Gastrocnemius medialis (tissue), 4 donors: ENCODE data around the gene WNT16.

Experiments used
- POLR2A ChIP-seq, 2 donors: fragments of 450-650 bp; IDR thresholded peaks; one replicate each; pipeline ENCODE4 v1.6.1; 2017; ENCODE audit warnings: antibody characterized with exemption in 2 of 2, mild to moderate bottlenecking in 2 of 2, moderate library complexity in 2 of 2
- TF ChIP-seq, protein P1 (sequence below), 5 experiments: fragments of 450-650 bp in 3 of 5; fragments of 200-600 bp in 2 of 5; sonication (generic) in 2 of 5; IDR thresholded peaks in 4 of 5; conservative IDR thresholded peaks in 1 of 5; 1 replicate in 4 of 5; 2 replicates in 1 of 5; pipeline ENCODE4 v1.5.1; 2016 to 2019; ENCODE audit warnings: antibody characterized with exemption in 5 of 5, mild to moderate bottlenecking in 3 of 5, moderate library complexity in 3 of 5

DNA sequence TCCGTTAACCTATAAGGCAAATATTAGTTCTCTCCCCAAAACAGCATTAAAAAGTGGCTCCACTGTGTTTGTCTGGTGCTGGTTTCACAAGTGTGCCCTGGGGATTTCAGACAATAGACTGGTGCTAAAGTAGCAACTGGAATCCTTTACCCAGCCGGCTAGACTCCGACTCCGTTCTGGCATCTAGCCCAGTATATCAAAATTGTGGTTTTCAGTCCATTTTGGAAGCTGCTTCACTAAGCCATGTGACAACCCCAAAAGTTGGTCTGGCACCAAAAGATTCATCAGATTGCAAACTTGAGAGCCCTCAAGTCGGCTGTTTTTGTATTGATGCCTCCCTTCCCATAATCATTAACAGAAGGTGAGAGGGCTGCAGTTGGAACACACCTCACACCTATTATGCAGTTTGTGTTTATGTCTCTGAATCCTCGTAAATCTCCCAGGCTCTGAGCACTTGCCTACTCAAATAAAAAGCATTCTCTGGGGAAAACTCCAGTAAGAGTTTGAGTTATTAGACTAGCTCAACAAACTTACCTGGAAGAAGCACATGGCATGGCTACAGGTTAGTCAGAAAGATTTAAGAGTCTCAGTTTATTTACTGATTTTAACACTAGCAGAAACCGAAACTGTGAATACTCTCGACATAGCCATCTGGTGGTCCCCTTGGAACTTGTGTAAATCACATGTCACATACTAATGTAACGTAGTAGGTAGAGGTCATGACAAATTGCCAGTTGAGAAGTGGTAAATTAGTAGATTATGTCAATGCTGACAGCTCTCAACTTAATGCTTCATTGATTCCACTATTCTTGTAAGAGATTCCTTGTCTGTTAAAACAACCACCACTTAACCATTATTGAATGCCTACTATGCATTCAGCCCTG, 14.8 kb upstream of the WNT16 start:
- no peak for TF ChIP-seq POLR2A (IDR thresholded peaks at IDR 0.05)
- TF ChIP-seq, protein P1, sequence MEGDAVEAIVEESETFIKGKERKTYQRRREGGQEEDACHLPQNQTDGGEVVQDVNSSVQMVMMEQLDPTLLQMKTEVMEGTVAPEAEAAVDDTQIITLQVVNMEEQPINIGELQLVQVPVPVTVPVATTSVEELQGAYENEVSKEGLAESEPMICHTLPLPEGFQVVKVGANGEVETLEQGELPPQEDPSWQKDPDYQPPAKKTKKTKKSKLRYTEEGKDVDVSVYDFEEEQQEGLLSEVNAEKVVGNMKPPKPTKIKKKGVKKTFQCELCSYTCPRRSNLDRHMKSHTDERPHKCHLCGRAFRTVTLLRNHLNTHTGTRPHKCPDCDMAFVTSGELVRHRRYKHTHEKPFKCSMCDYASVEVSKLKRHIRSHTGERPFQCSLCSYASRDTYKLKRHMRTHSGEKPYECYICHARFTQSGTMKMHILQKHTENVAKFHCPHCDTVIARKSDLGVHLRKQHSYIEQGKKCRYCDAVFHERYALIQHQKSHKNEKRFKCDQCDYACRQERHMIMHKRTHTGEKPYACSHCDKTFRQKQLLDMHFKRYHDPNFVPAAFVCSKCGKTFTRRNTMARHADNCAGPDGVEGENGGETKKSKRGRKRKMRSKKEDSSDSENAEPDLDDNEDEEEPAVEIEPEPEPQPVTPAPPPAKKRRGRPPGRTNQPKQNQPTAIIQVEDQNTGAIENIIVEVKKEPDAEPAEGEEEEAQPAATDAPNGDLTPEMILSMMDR (IDR thresholded peaks at IDR 0.05 in 4 of 5, conservative IDR thresholded peaks at IDR 0.05 in 1 of 5) = no peak
